H9 (cell line): Measurements from ENCODE around the gene SRCAP. TPM values are rescaled to one million over a fixed set of nuclear protein-coding genes. Genes with fewer than 3 reads are reported as not detected.

Source experiments
- DNase-seq: peaks from one replicate; pipeline ENCODE4 v3.0.0-alpha.2; 2017
- H2AFZ ChIP-seq: one replicate; pipeline ENCODE4 v1.6.1; 2013; ENCODE audit warnings: mild to moderate bottlenecking, low read length, control low read depth, moderate library complexity
- H2AK5ac ChIP-seq: 2 replicates; pipeline ENCODE4 v1.6.1; 2013; ENCODE audit warnings: low read length, control low read depth, mixed read lengths; ENCODE audit not compliant: insufficient read length
- H2BK120ac ChIP-seq: one replicate; pipeline ENCODE4 v1.6.1; 2013; ENCODE audit warnings: low read depth, mild to moderate bottlenecking, low read length, control low read depth, inconsistent platforms; ENCODE audit not compliant: poor library complexity, severe bottlenecking
- H2BK12ac ChIP-seq: 2 replicates; pipeline ENCODE4 v1.6.1; 2013; ENCODE audit warnings: low read length, control low read depth, mixed read lengths, low read depth; ENCODE audit not compliant: insufficient read length
- H2BK15ac ChIP-seq: 2 replicates; pipeline ENCODE4 v1.6.1; 2013; ENCODE audit warnings: low read depth, low read length, control low read depth
- H2BK20ac ChIP-seq: one replicate; pipeline ENCODE4 v1.6.1; 2013; ENCODE audit warnings: low read depth, mild to moderate bottlenecking, low read length, control low read depth, inconsistent platforms; ENCODE audit not compliant: poor library complexity, severe bottlenecking
- H2BK5ac ChIP-seq: 2 replicates; pipeline ENCODE4 v1.6.1; 2013; ENCODE audit warnings: low read length, control low read depth, mixed read lengths; ENCODE audit not compliant: insufficient read length
- H3K14ac ChIP-seq: 2 replicates; pipeline ENCODE4 v1.6.1; 2013; ENCODE audit warnings: low read length, control low read depth; ENCODE audit not compliant: insufficient read depth
- H3K18ac ChIP-seq: 2 replicates; pipeline ENCODE4 v1.6.1; 2013; ENCODE audit warnings: low read depth, mild to moderate bottlenecking, mixed read lengths, low read length, control low read depth; ENCODE audit not compliant: insufficient read length
- H3K23ac ChIP-seq: 2 replicates; pipeline ENCODE4 v1.6.1; 2013; ENCODE audit warnings: low read length, control low read depth, mixed read lengths, low read depth; ENCODE audit not compliant: insufficient read length
- H3K23me2 ChIP-seq: 2 replicates; pipeline ENCODE4 v1.6.1; 2013; ENCODE audit warnings: low read depth, mild to moderate bottlenecking, mixed read lengths, low read length, control low read depth; ENCODE audit not compliant: insufficient read length, poor library complexity, severe bottlenecking
- H3K27ac ChIP-seq: 2 replicates; pipeline ENCODE4 v1.5.1; 2013; ENCODE audit warnings: low read length, control low read depth, mixed read lengths, low read depth; ENCODE audit not compliant: insufficient read length
- H3K27me3 ChIP-seq: 2 replicates; pipeline ENCODE4 v1.6.1; 2013; ENCODE audit warnings: low read length, control low read depth, inconsistent platforms; ENCODE audit not compliant: insufficient read depth
- H3K4ac ChIP-seq: 2 replicates; pipeline ENCODE4 v1.6.1; 2013; ENCODE audit warnings: low read depth, mild to moderate bottlenecking, control low read depth, inconsistent platforms, low read length, moderate library complexity
- H3K4me1 ChIP-seq: 2 replicates; pipeline ENCODE4 v1.6.1; 2013; ENCODE audit warnings: low read length, control low read depth, inconsistent platforms; ENCODE audit not compliant: insufficient read depth
- H3K4me2 ChIP-seq: 2 replicates; pipeline ENCODE4 v1.6.1; 2013; ENCODE audit warnings: low read length, control low read depth, mixed read lengths; ENCODE audit not compliant: insufficient read length, insufficient read depth
- H3K56ac ChIP-seq: 2 replicates; pipeline ENCODE4 v1.6.1; 2013; ENCODE audit warnings: low read depth, mild to moderate bottlenecking, mixed read lengths, low read length, control low read depth; ENCODE audit not compliant: insufficient read length
- H3K79me1 ChIP-seq: 2 replicates; pipeline ENCODE4 v1.6.1; 2013; ENCODE audit warnings: low read depth, mild to moderate bottlenecking, moderate library complexity, low read length, control low read depth, inconsistent platforms; ENCODE audit not compliant: insufficient read depth, poor library complexity, severe bottlenecking
- H3K79me2 ChIP-seq: 2 replicates; pipeline ENCODE4 v1.6.1; 2013; ENCODE audit warnings: low read length, control low read depth, inconsistent platforms; ENCODE audit not compliant: insufficient read depth
- H3K9ac ChIP-seq: 2 replicates; pipeline ENCODE4 v1.6.1; 2013; ENCODE audit warnings: low read length, control low read depth, mixed read lengths; ENCODE audit not compliant: insufficient read length; ENCODE audit errors: extremely low read depth
- H3K9me3 ChIP-seq: one replicate; pipeline ENCODE4 v1.6.1; 2013; ENCODE audit warnings: low read depth, low read length, inconsistent platforms; ENCODE audit not compliant: control insufficient read depth
- H3T11ph ChIP-seq: one replicate; pipeline ENCODE4 v1.6.1; 2013; ENCODE audit warnings: mild to moderate bottlenecking, low read length, control low read depth, inconsistent platforms
- H4K20me1 ChIP-seq: one replicate; pipeline ENCODE4 v1.6.1; 2013; ENCODE audit not compliant: control insufficient read depth, insufficient read length, insufficient read depth
- H4K5ac ChIP-seq: 2 replicates; pipeline ENCODE4 v1.6.1; 2013; ENCODE audit warnings: low read depth, mild to moderate bottlenecking, mixed read lengths, low read length, control low read depth; ENCODE audit not compliant: insufficient read length
- H4K8ac ChIP-seq: replicated peaks from 2 replicates; pipeline ENCODE4 v1.6.1; 2013; ENCODE audit warnings: low read length, control low read depth, mixed read lengths, low read depth; ENCODE audit not compliant: insufficient read length
- H4K91ac ChIP-seq: 2 replicates; pipeline ENCODE4 v1.6.1; 2013; ENCODE audit warnings: low read depth, mild to moderate bottlenecking, moderate library complexity, mixed read lengths, low read length, control low read depth; ENCODE audit not compliant: insufficient read length
- H3K27ac Mint-ChIP-seq, 3 experiments: 2 replicates in 2 of 3; 3 replicates in 1 of 3; pipeline ENCODE4 v1.8.0; 2020 to 2021; ENCODE audit warnings: mixed read lengths in 3 of 3, mild to moderate bottlenecking in 1 of 3, moderate library complexity in 1 of 3
- H3K27me3 Mint-ChIP-seq: 2 replicates; pipeline ENCODE4 v1.8.0; 2021; ENCODE audit warnings: low read depth, mild to moderate bottlenecking, moderate library complexity, mixed read lengths
- H3K36me3 Mint-ChIP-seq, 3 experiments: 2 replicates in 2 of 3; 3 replicates in 1 of 3; pipeline ENCODE4 v1.8.0; 2020 to 2021; ENCODE audit warnings: low read depth in 3 of 3, mixed read lengths in 3 of 3; ENCODE audit not compliant: insufficient read depth in 1 of 3
- H3K4me1 Mint-ChIP-seq, 2 experiments: 2 replicates each; pipeline ENCODE4 v1.8.0; 2020; ENCODE audit warnings: mixed read lengths in 2 of 2
- H3K4me3 Mint-ChIP-seq, 2 experiments: 2 replicates in 1 of 2; 3 replicates in 1 of 2; pipeline ENCODE4 v1.8.0; 2020 to 2021; ENCODE audit warnings: mild to moderate bottlenecking in 2 of 2, mixed read lengths in 2 of 2, moderate library complexity in 1 of 2
- H3K9me3 Mint-ChIP-seq, 2 experiments: 2 replicates in 1 of 2; 3 replicates in 1 of 2; pipeline ENCODE4 v1.8.0; 2020; ENCODE audit warnings: mild to moderate bottlenecking in 2 of 2, mixed read lengths in 2 of 2, moderate library complexity in 1 of 2
- WGBS: extraction: QIAGEN DNeasy Blood & Tissue Kit; methylation state at CpG from one replicate; pipeline ENCODE4 v1.1.7; 2013; ENCODE audit warnings: missing lambda C conversion rate, low lambda C conversion rate, mixed read lengths; ENCODE audit not compliant: insufficient read length; ENCODE audit errors: extremely low coverage; 5-methylcytosine and 5-hydroxymethylcytosine counted together
- total RNA-seq: library from RNA; stranded (reverse); gene quantifications from 2 replicates; pipeline ENCODE4 v1.2.1, GENCODE V29; 2021
- TF ChIP-seq, protein P1 (sequence below): fragments of 200-600 bp; sonication (generic); conservative IDR thresholded peaks from 3 replicates; pipeline ENCODE4 v1.8.0; 2021; ENCODE audit warnings: antibody characterized with exemption, mild to moderate bottlenecking

Gene SRCAP
- total RNA-seq, 1 experiment from 2014 or later, result 63.1 TPM

DNA sequence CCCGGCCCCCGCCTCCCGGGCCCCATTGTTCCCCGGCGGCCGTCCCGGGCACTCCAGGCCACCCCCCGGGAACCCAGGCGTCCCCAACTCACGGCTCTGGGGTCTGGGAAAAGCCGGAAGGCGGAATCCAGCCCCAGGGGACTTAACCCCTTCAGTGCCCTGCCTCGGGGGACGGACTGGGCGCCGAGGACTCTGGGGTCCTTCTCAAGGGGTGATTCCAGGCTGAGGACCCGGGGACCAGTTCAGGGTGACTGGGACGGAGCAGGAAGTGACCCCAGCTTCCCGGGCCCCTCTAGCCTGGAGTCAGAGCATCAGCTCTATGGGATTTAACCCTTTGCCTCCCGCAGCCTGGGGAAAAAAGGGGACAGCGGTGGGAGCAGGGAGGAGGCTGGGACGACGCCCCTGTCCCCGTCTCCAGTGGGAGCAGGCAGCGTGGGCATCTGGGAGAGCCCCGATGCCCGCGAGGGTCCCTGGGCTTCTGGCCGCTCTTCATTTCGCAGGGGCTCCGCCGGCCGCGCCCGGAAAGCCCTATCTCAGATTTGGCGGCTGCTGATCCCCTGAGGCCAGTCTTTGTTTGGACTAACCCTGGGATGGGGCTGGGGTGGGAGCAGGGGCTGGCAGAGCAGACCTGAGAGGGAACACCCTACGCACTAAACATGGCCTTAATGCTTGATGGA is 88.1 kb downstream of the SRCAP start, which contains the start of gene ZNF629:
ZNF629 (minus strand) TSS at position 270 of the 677 bp plus-strand sequence. CDS start 2,723 bp downstream, outside the sequence.
- no peak within 1 kb of the TSS for H3K23ac ChIP-seq
- Mint-ChIP-seq H3K4me3 (peak within 1 kb of the TSS; percentile 85 to 91), H3K27ac (peak within 1 kb of the TSS; percentile 32 to 94 (median 81); a peak in 6 of 7 replicates), H3K4me1 (peaks cover 12 to 18% of the 10 kb centered on the region in 2 experiments), H3K27me3 (peaks cover 10% of the 10 kb centered on the region), H3K36me3 (peaks cover 11 to 28% (median 12%) of the 10 kb centered on the region in 3 experiments; a peak in 6 of 7 replicates), H3K9me3 (no peaks in the 10 kb centered on the region)
- no CpG with 5 or more reads among the region's 37 CpGs for WGBS
- TF ChIP-seq, protein P1, sequence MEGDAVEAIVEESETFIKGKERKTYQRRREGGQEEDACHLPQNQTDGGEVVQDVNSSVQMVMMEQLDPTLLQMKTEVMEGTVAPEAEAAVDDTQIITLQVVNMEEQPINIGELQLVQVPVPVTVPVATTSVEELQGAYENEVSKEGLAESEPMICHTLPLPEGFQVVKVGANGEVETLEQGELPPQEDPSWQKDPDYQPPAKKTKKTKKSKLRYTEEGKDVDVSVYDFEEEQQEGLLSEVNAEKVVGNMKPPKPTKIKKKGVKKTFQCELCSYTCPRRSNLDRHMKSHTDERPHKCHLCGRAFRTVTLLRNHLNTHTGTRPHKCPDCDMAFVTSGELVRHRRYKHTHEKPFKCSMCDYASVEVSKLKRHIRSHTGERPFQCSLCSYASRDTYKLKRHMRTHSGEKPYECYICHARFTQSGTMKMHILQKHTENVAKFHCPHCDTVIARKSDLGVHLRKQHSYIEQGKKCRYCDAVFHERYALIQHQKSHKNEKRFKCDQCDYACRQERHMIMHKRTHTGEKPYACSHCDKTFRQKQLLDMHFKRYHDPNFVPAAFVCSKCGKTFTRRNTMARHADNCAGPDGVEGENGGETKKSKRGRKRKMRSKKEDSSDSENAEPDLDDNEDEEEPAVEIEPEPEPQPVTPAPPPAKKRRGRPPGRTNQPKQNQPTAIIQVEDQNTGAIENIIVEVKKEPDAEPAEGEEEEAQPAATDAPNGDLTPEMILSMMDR, result no peak
- H3K56ac ChIP-seq, result no peak within 1 kb of the TSS
- no peak within 1 kb of the TSS for H3K4ac ChIP-seq
- H3K23me2 ChIP-seq, result peaks cover 12% of the 10 kb centered on the region
- H3K79me2 ChIP-seq, result peaks cover 3% of the 10 kb centered on the region; the same call in 1 of the 2 replicates
- H4K8ac ChIP-seq, result no peak within 1 kb of the TSS
- H2BK15ac ChIP-seq, result no peak within 1 kb of the TSS
- H2BK12ac ChIP-seq, result no peak within 1 kb of the TSS
- peaks cover 5% of the 10 kb centered on the region for H3K79me1 ChIP-seq
- peak within 1 kb of the TSS; percentile 96 for H3K18ac ChIP-seq
- H3K9ac ChIP-seq, result peak within 1 kb of the TSS; percentile 86
- H3K4me2 ChIP-seq, result peak within 1 kb of the TSS; percentile 69
- no peak within 1 kb of the TSS for H2BK120ac ChIP-seq
- no peaks in the 10 kb centered on the region for H3K9me3 ChIP-seq
- peak within 1 kb of the TSS; percentile 1 for H2AFZ ChIP-seq
- H3K27me3 ChIP-seq, result no peaks in the 10 kb centered on the region
- peak within 1 kb of the TSS; percentile 97 for H3K14ac ChIP-seq
- no peak within 1 kb of the TSS for H4K5ac ChIP-seq
- no peak within 1 kb of the TSS for H2AK5ac ChIP-seq
- no peak within 1 kb of the TSS for H2BK5ac ChIP-seq
- H3K27ac ChIP-seq, result no peak within 1 kb of the TSS
- no peak within 1 kb of the TSS for H2BK20ac ChIP-seq
- H4K20me1 ChIP-seq, result peaks cover 3% of the 10 kb centered on the region
- no peak within 1 kb of the TSS for H4K91ac ChIP-seq
- H3T11ph ChIP-seq, result no peak within 1 kb of the TSS
- DNase-seq, result peak; percentile 71
- no peaks in the 10 kb centered on the region for H3K4me1 ChIP-seq
